ENCODE data around the gene CD2AP.
"Not testable (repeated sequence)": the region's sequence is repeated elsewhere in the genome, so short reads cannot be mapped to it uniquely, and the experiment has no call there.

The CD2AP gene

GRCh38 chr6:47509937-47510336 lies 32.3 kb downstream of the CD2AP start:
- DNase-seq, result no peak

- DNase-seq, result no peak
These were observed 35.3 kb downstream of the CD2AP start for GRCh38 chr6:47512872-47513271.

GRCh38 chr6:47519279-47519678 lies 41.7 kb downstream of the CD2AP start:
- DNase-seq, result no peak

GRCh38 chr6:47520282-47520681 lies 42.7 kb downstream of the CD2AP start:
- DNase-seq, result no peak

GRCh38 chr6:47521961-47522360 lies 44.4 kb downstream of the CD2AP start:
- no peak for DNase-seq

- DNase-seq, result no peak
These were observed 46.7 kb downstream of the CD2AP start for GRCh38 chr6:47524136-47524845.

- no peak for DNase-seq
These were observed 47.9 kb downstream of the CD2AP start for GRCh38 chr6:47525330-47526057.

GRCh38 chr6:47527274-47527673 lies 49.7 kb downstream of the CD2AP start:
- DNase-seq, result no peak

- DNase-seq, result no peak
These were observed 52.1 kb downstream of the CD2AP start for GRCh38 chr6:47529734-47530133.

- DNase-seq, result no peak
These were observed 55.5 kb downstream of the CD2AP start for GRCh38 chr6:47532981-47533585.

GRCh38 chr6:47534063-47534462 lies 56.5 kb downstream of the CD2AP start:
- DNase-seq, result no peak

- DNase-seq, result no peak
These were observed 58.0 kb downstream of the CD2AP start for GRCh38 chr6:47535316-47536225.

- DNase-seq, result no peak
These were observed 59.3 kb downstream of the CD2AP start for GRCh38 chr6:47536816-47537401.

GRCh38 chr6:47545223-47545622 lies 67.6 kb downstream of the CD2AP start:
- no peak for DNase-seq

GRCh38 chr6:47551670-47552069 lies 74.1 kb downstream of the CD2AP start:
- no peak for DNase-seq

GRCh38 chr6:47552319-47552718 lies 74.7 kb downstream of the CD2AP start:
- no peak for DNase-seq

GRCh38 chr6:47553243-47553642 lies 75.7 kb downstream of the CD2AP start:
- not testable (repeated sequence) for DNase-seq

- DNase-seq, result not testable (repeated sequence)
These were observed 78.9 kb downstream of the CD2AP start for GRCh38 chr6:47556459-47556858.

- no peak for DNase-seq
These were observed 85.6 kb downstream of the CD2AP start for GRCh38 chr6:47563162-47563561.

- DNase-seq, result not testable (repeated sequence)
These were observed 89.0 kb downstream of the CD2AP start for GRCh38 chr6:47566602-47567001.

- no peak for DNase-seq
These were observed 90.0 kb downstream of the CD2AP start for GRCh38 chr6:47567586-47567985.

GRCh38 chr6:47571488-47571887 lies 93.9 kb downstream of the CD2AP start:
- no peak for DNase-seq

- DNase-seq, result no peak
These were observed 95.5 kb downstream of the CD2AP start for GRCh38 chr6:47573109-47573508.

Measured in activated CD4-positive, alpha-beta T cell treated with anti-CD3 and anti-CD28 coated beads, Interleukin-2, amount 50 U/mL, for 48 hours (primary cell).